HCEC 1CT (cell line): ENCODE results near the gene SPHK1.

ENCODE experiments used
- DNase-seq: peaks from one replicate; pipeline ENCODE4 v3.0.0-alpha.2; 2017

The SPHK1 gene

DNA sequence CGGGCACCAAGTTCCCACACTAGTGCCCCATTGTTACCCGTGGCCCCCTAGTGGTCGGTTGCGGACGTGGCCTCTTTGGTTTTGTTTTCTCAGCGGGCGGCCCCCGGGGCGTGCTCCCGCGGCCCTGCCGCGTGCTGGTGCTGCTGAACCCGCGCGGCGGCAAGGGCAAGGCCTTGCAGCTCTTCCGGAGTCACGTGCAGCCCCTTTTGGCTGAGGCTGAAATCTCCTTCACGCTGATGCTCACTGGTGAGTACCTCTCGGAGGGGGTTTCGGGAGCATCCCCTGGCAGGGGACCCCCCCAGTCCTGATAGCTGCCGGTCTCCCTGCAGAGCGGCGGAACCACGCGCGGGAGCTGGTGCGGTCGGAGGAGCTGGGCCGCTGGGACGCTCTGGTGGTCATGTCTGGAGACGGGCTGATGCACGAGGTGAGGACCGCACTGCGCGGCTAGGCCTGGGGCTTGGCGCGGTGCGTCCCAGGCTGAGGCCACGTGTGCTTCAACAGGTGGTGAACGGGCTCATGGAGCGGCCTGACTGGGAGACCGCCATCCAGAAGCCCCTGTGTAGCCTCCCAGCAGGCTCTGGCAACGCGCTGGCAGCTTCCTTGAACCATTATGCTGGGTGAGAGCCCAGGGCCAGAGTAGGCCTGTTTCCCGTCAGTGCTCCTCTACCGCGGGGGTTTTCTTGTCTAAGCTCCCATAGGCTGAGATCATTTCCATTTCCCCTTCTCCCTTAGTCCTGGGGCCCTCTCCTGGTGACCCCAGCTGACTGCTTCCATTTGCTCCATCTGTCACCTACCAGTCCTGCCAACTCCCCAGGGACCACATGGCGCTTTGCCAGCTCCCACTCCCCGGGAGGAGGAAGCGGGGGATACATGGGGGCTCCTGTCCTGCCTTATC, 1.7 kb downstream of the SPHK1 start:
- peak; percentile 78 for DNase-seq

- DNase-seq, result no peak
Observed at GRCh38 chr17:76386966-76387765, 2.8 kb downstream of the SPHK1 start.

GRCh38 chr17:76388966-76389888, 4.8 kb downstream of the SPHK1 start:
- DNase-seq, result no peak

- DNase-seq, result no peak
Observed at GRCh38 chr17:76390003-76390421, 5.6 kb downstream of the SPHK1 start.

DNA sequence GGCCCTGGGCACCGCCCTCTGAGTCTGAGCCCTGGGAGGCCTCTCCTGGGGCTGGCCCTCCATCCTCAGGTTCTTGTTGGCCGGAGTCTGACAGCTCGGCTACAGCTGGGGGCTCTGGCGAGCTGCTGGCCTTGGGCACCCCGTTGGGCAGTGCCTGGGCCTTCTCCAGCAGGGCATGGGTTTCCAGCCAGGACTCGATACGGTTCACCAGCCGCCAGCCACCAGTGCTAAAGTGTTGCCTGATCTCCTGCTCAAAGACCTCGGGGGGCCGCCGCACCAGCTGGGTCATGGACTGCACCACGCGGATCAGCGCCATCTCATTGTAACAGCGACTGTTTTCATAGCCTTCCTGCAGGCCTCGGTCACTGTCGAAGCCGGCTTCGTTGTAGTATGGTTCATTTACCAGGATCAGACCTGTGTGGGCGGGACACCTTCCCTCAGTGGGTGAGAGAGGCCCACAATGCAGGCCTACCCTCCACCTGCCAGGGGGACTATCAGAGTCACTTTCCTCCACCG, 6.8 kb downstream of the SPHK1 start:
- DNase-seq, result no peak

GRCh38 chr17:76394166-76394565, 9.8 kb downstream of the SPHK1 start:
- DNase-seq, result no peak

DNA sequence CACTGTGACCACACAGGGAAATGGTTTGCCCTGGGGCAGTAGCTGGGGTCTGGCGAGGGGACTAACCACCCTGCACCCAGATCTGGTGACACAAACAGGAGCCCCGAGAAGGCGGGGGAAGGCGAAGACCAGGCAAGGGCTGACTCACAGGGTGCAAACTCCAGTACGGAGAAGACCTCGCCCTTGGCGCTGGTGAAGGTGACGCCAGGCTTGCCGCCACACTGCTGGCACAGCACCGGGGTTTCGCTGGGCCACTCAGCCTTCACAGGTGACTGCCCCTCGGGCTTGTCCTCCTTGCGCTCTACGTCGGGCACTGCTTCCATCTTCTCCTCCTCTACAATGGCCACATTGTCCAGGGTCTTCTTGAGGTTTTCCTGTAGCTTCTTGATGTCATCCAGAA, 11.6 kb downstream of the SPHK1 start:
- DNase-seq, result no peak

GRCh38 chr17:76397184-76397583, 12.8 kb downstream of the SPHK1 start:
- no peak for DNase-seq

GRCh38 chr17:76397687-76398522, 13.5 kb downstream of the SPHK1 start:
- peak; percentile 74 for DNase-seq

DNA sequence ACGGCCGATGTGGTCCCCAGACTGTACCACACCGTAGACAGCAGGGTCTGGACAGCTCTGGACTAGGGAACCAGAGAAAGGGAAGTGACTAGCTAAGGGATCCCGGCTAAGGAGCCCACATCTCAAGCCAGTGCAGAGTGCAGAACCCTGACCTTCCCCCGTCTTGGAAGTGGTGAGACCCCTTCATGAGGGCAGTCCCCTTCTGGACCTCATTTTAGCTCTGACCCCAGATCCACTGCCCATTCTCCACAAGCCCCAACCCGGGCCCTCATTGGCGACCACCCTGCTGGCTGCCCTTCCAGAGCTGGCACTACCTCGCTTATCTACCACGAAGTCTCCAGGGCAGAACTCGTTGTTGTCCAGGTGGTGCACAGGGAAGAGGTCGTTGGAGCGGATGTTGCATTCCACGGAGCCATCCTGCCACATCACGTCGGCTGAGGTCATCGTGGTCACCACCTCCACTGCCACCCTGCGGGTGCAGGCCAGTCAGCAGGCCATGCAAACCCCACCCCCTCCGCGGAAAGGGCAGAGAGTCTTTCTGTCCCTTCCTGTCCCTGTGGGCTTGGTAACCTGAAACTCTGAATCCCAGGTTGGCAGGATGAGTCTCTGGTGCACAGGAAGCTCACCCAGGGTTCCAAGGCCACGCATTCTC, 14.2 kb downstream of the SPHK1 start:
- DNase-seq, result no peak

DNA sequence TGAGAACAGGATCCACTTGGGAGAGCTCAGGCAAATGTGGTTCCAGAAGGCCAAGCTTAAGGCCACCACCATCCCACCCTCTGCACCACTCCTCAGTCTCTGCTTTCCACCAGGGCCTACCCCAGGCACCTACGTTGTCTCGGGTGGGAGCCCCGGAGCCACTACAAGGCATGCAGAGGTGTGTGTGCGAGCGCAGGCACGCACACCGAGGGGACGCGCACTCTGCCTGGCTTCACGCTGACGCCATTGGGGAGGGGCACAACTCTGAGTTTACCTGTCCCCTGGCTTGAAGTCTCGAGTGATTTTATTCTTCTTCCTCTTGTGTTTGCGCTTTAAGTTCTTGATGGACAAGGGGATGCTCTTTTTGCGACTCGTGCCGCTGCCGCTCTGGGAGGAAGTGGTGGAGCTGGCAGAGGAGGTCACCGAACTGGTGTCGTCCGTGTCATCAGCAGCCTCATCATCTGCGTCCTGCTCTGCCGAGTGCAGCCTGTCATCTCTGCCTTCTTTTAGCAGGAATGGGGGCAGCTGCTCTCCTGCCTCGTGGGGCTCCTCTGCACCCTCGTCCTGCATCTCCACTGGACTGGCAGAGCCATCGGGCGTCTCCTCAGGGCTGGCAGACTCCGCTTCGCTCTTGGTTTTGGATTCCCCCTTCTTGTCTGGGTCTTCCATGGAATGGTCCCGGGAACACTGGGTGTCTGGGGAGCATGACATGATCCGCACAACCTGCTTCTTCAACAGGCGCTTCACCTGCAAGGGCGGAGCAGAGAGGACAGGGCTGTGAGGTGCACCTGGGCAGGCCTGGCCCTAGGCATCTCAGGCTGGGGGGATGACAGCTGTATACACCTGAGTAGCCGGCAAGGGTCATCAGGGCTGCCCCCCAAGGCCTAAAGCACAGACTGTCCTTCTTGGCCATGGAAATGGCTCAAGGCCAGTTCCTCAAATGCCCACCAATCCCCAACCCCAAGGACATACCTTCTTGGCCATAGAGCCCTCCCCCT, 15.1 kb downstream of the SPHK1 start:
- DNase-seq, result no peak

DNA sequence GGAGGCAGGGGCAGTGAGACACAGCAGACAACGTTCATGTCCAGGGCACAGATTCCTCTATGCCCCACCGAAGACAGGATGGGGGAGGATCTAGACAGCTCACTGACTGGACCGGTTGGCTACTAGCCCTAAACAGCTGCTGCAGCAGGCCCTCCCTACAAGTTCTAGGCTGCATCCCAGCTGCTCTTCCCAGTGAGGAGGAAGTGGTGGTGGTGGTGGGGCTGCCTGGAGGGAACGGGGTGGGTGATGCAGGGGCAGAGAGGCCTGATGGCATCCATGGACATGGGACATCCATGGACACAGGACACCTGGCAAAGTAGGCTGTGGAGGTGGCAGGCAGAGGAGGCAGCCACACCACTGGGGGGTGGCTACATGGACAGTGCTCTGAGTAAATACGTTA, 18.3 kb downstream of the SPHK1 start:
- no peak for DNase-seq

DNA sequence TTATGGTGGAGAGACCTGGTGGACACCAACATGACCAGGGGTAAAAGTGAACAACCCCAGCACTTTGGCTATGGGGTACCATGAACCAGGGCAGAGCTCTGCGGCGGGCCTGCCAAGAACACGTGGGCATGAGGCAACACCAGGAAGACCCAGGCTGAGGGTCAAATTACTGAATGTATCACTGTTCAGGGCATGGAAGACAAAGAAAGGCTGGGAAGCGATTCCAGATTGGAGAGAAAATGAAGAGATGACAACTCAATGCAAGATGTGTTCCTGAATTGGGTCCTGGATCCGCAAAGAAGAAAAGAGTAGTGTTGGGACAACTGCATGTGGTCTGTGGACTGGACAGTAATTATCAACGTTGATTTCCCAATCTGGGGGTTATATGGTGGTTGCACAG, 19.8 kb downstream of the SPHK1 start:
- no peak for DNase-seq

DNA sequence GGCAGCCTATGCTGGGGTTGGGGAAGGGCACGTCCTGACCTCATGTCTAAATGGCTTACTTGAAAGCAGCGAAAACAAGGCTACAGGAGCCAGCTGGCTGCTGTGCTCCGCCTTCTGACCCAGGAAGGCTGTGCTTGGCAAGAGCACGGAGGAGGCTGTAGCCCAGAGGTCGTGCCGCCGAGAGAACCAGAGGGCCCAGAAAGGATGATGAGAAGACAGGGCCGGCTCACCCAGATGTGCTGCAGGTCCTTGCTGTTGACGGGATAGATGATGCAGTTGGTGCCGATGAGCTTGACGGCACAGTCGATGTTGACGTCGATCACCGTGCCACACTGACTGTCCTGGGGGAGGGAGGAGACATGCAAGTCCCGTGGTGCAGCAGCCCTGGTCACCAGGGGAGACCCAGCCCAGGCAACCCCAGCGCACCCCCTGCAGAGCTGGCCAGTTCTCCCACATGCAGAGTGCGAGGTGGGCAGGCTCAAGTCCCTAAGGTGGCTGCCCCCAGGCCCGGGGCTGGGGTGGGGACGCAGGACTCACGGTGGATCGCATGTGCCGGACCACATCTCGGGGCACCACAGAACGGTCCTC, 20.7 kb downstream of the SPHK1 start:
- no peak for DNase-seq

- no peak for DNase-seq
Observed at GRCh38 chr17:76405607-76405966, 21.2 kb downstream of the SPHK1 start.

DNA sequence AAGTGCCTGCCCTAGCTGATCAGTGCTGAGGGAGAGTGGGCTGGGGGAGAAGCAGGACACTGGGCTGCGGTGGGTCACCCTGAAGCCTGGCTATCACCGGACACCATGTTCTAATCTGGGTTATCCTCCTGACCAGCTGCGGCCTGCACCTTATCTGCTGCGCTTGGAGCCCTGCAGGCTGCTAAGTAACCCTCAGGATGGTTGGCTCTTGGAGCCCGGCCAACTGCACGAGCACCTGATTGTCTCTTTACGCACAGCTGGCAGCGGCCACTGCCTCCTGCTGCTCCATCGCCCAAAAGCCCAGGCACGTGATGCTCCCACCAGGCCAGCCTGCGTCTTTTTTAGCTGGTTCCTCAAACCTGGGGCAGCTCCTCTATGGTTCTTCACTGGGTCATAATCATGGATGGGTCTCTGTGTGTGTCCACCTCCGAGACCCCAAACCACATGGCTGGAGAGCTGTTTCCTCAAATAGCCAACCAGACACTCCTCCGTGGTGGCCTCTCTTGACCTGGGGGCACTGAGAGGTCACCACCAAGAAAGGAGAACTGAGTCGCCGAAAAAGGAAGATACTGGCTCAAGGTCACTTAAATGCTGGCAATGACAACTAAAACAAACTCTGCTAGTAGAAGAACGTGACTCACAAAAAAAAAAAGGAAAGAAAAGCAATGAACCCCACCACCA, 21.7 kb downstream of the SPHK1 start:
- no peak for DNase-seq

- DNase-seq, result no peak
Observed at GRCh38 chr17:76407509-76407908, 23.1 kb downstream of the SPHK1 start.

DNA sequence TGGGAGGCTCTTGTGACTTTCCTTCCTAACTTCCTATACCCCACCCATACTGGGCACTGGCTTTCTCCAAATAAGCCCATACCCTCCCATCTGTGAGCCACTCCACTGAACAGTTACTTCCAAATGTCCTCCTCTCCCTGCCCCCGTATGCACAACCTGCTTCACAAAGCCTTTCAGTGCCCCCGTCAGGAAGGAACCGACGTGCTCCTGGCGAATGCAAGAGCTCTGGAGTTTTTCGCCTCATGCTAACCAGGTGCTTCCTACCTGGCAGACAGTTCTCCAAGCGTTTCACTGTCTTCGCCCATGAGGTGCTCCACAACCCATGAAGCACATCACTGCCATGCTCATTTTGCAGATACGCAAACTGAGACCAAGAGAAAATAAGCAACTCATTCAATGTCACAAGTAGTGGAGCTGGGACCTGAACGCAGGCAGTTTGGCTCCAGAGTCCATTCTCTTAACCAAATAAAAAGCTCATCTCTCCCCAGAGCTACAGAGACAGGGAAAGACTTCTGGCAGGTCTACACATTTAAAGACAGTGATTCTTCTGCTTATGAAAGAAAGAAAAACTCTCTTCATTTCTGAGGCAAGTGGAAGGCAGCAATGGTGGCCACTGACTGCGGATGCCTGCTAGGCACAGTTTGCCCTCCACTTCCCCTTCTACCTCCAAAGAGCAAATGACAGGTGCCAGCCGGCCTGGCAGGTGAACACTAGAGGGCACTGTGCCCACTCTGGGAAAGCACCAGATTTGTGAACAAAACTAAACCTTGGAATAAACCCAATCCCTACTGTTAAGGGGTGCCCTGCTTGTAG, 23.8 kb downstream of the SPHK1 start:
- peak; percentile 37 for DNase-seq
